Testis (tissue), 2 donors: ENCODE measurements around the gene WAC.

Experiments used
- CTCF ChIP-seq, 3 experiments: fragments of 450-650 bp in 2 of 3; fragments of 200-600 bp in 1 of 3; sonication (generic) in 1 of 3; IDR thresholded peaks; one replicate each; pipeline ENCODE4 v1.5.1; 2016 to 2019; ENCODE audit warnings: antibody characterized with exemption in 3 of 3, mild to moderate bottlenecking in 2 of 3, moderate library complexity in 1 of 3
- POLR2A ChIP-seq: fragments of 450-650 bp; IDR thresholded peaks from one replicate; pipeline ENCODE4 v1.6.1; 2017; ENCODE audit warnings: antibody characterized with exemption, mild to moderate bottlenecking, moderate library complexity

- TF ChIP-seq POLR2A (no peak), CTCF (IDR thresholded peaks at IDR 0.05) (no peak)
Observed at GRCh38 chr10:28495084-28495483, 37.8 kb upstream of the WAC start.
